ENCODE data around the gene SUSD6.

DNA sequence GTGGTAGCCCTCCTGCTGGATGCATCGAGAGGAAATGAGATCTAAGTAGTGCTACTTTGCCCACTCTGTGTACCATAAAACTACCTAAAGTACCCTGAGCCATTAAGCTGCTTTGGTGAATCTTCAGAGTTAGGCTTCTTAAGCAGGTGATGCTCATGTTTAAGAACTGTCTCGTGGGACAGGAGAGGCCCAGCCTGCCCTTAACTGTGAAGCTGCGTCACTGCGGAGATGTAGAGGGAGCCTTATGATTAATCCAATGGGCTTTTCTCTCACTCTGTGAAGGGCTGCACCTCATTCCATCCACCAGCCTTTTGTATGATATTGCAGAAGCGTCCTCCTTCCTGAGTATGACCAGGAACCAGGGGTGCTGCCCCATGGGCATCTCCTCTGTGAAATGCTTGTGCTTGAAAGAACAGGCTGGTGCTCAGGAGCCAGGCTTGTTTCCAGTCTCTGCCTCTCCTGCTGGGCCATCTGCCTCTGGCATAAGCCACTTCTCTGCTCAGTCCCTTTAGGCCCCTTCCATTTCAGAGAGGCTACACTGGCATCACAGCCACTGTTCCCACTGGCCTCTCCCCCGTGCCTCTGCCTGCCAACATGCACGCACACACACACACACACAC, 30.0 kb upstream of the SUSD6 start:
- TF ChIP-seq POLR2A (IDR thresholded peaks at IDR 0.05; ENCODE audit: low read depth, low read length), result no peak
- TF ChIP-seq TAF1 (IDR thresholded peaks at IDR 0.05; ENCODE audit: low read depth, low read length), result no peak
- TF ChIP-seq POU2F2 (IDR thresholded peaks at IDR 0.05; ENCODE audit: low read depth, low read length), result no peak
- TF ChIP-seq POLR2AphosphoS5 (IDR thresholded peaks at IDR 0.05; ENCODE audit: low read depth, low read length), result no peak

Measured in GM12891 (cell line).